Measurements from ENCODE around the gene WWOX.

The WWOX gene

GRCh38 chr16:78985716-78986605, 886.5 kb downstream of the WWOX start:
- no peak for DNase-seq

GRCh38 chr16:78987666-78988065, 888.2 kb downstream of the WWOX start:
- no peak for DNase-seq

GRCh38 chr16:78988361-78988969, 889.0 kb downstream of the WWOX start:
- DNase-seq, result no peak

GRCh38 chr16:78990309-78990701, 890.9 kb downstream of the WWOX start:
- no peak for DNase-seq

GRCh38 chr16:78992001-78992400, 892.5 kb downstream of the WWOX start:
- DNase-seq, result no peak

- no peak for DNase-seq
These were observed 893.9 kb downstream of the WWOX start for GRCh38 chr16:78993346-78993745.

- no peak for DNase-seq
These were observed 894.8 kb downstream of the WWOX start for GRCh38 chr16:78994135-78994745.

- DNase-seq, result no peak
These were observed 896.0 kb downstream of the WWOX start for GRCh38 chr16:78995441-78995840.

- DNase-seq, result no peak
These were observed 897.3 kb downstream of the WWOX start for GRCh38 chr16:78996790-78997189.

GRCh38 chr16:78998879-78999278, 899.4 kb downstream of the WWOX start:
- DNase-seq, result no peak

- no peak for DNase-seq
These were observed 901.9 kb downstream of the WWOX start for GRCh38 chr16:79001156-79001967.

- no peak for DNase-seq
These were observed 903.7 kb downstream of the WWOX start for GRCh38 chr16:79003026-79003609.

GRCh38 chr16:79004309-79004708, 904.9 kb downstream of the WWOX start:
- DNase-seq, result no peak

GRCh38 chr16:79005096-79005495, 905.6 kb downstream of the WWOX start:
- no peak for DNase-seq

- DNase-seq, result no peak
These were observed 906.8 kb downstream of the WWOX start for GRCh38 chr16:79006206-79006605.

GRCh38 chr16:79006765-79007164, 907.3 kb downstream of the WWOX start:
- no peak for DNase-seq

GRCh38 chr16:79007614-79008013, 908.2 kb downstream of the WWOX start:
- no peak for DNase-seq

GRCh38 chr16:79008036-79008868, 908.8 kb downstream of the WWOX start:
- DNase-seq, result no peak

GRCh38 chr16:79008869-79009179, 909.4 kb downstream of the WWOX start:
- DNase-seq, result no peak

GRCh38 chr16:79009896-79010295, 910.4 kb downstream of the WWOX start:
- DNase-seq, result no peak

GRCh38 chr16:79011282-79011681, 911.8 kb downstream of the WWOX start:
- DNase-seq, result no peak
